Hepatocyte (in vitro differentiated cells): ENCODE measurements around the gene RASGRP2.

Experiments used
- EZH2 ChIP-seq: fragments of 200-600 bp; sonication (generic); IDR thresholded peaks from 2 replicates; pipeline ENCODE4 v1.6.1; 2016; ENCODE audit warnings: antibody characterized with exemption, mild to moderate bottlenecking, borderline replicate concordance
- TF ChIP-seq, protein P1 (sequence below): fragments of 200-600 bp; sonication (generic); IDR thresholded peaks from 2 replicates; pipeline ENCODE4 v1.5.1; 2016; ENCODE audit warnings: antibody characterized with exemption, mild to moderate bottlenecking; ENCODE audit not compliant: poor library complexity

DNA sequence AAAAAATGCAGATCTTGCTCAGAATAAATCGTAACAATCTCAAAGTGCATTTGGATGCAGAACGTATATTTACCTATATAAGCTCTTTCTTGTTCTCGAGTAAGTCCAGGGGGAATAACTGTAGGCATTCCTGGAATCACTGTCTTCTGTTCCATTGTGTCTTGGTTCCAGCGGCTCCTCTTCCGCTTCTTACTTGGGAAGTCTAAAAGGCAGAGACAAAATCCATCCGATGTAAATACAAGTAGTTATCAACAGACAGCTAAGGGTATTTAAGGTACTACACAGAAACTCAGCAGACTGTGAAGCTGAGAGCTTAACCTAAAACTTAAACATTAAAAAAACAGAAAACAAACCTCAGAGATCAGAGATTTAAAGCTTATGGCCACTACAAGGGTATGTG, 32.5 kb upstream of the RASGRP2 start:
- TF ChIP-seq, protein P1, sequence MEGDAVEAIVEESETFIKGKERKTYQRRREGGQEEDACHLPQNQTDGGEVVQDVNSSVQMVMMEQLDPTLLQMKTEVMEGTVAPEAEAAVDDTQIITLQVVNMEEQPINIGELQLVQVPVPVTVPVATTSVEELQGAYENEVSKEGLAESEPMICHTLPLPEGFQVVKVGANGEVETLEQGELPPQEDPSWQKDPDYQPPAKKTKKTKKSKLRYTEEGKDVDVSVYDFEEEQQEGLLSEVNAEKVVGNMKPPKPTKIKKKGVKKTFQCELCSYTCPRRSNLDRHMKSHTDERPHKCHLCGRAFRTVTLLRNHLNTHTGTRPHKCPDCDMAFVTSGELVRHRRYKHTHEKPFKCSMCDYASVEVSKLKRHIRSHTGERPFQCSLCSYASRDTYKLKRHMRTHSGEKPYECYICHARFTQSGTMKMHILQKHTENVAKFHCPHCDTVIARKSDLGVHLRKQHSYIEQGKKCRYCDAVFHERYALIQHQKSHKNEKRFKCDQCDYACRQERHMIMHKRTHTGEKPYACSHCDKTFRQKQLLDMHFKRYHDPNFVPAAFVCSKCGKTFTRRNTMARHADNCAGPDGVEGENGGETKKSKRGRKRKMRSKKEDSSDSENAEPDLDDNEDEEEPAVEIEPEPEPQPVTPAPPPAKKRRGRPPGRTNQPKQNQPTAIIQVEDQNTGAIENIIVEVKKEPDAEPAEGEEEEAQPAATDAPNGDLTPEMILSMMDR, result no peak
- TF ChIP-seq EZH2, result no peak
